Cardiac muscle cell (in vitro differentiated cells and primary cell): ENCODE measurements around the gene TNFAIP6. TPM values are rescaled to one million over a fixed set of nuclear protein-coding genes. Genes with fewer than 3 reads are reported as not detected.
A peak's percentile ranks its signal among the peaks of the same experiment; 100 is the strongest.
"Not testable (repeated sequence)": the region's sequence is repeated elsewhere in the genome, so short reads cannot be mapped to it uniquely, and the experiment has no call there.

ENCODE experiments used
- DNase-seq, 2 donors: peaks; one replicate each; pipeline versions ENCODE4 v3.0.0 to v3.0.0-alpha.2; 2010 to 2017; ENCODE audit warnings: low read depth in 1 of 2, low spot score in 1 of 2
- H3K27ac ChIP-seq: fragments of 200-600 bp; sonication (generic); 2 replicates; pipeline ENCODE4 v1.5.1; 2016
- H3K27me3 ChIP-seq: fragments of 200-600 bp; sonication (generic); 2 replicates; pipeline ENCODE4 v1.6.0; 2016; ENCODE audit warnings: control low read depth
- H3K36me3 ChIP-seq: fragments of 200-600 bp; sonication (generic); 2 replicates; pipeline ENCODE4 v1.5.1; 2016; ENCODE audit warnings: control low read depth
- H3K4me1 ChIP-seq: fragments of 200-600 bp; sonication (generic); 2 replicates; pipeline ENCODE4 v1.8.1; 2017; ENCODE audit warnings: low read depth, mild to moderate bottlenecking, mixed run types
- H3K4me3 ChIP-seq: fragments of 200-600 bp; sonication (generic); 2 replicates; pipeline ENCODE4 v1.5.1; 2016; ENCODE audit warnings: mild to moderate bottlenecking
- H3K9me3 ChIP-seq: fragments of 200-600 bp; sonication (generic); 2 replicates; pipeline ENCODE4 v1.5.1; 2017; ENCODE audit warnings: low read depth, mild to moderate bottlenecking, control low read depth
- polyA plus RNA-seq: library from polyadenylated mRNA; unstranded; fragments of >200 nt; fragmentation: Nextera tagmentation; extraction: Ambion mirVana; gene quantifications from 2 replicates; pipeline ENCODE4 v1.2.1, GENCODE V29; 2016
- total RNA-seq: library from RNA; depleted of rRNA; stranded (reverse); fragments of >200 nt; gene quantifications from 2 replicates; pipeline ENCODE4 v1.2.3, GENCODE V29; 2016
- TF ChIP-seq, protein P1 (sequence below): IDR thresholded peaks from 2 replicates; pipeline ENCODE4 v1.5.1; 2012; ENCODE audit warnings: low read depth, mild to moderate bottlenecking, low read length

Gene TNFAIP6, protein sequence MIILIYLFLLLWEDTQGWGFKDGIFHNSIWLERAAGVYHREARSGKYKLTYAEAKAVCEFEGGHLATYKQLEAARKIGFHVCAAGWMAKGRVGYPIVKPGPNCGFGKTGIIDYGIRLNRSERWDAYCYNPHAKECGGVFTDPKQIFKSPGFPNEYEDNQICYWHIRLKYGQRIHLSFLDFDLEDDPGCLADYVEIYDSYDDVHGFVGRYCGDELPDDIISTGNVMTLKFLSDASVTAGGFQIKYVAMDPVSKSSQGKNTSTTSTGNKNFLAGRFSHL
- total RNA-seq: not detected in 2 replicates
- polyA plus RNA-seq: not detected in 2 replicates

DNA sequence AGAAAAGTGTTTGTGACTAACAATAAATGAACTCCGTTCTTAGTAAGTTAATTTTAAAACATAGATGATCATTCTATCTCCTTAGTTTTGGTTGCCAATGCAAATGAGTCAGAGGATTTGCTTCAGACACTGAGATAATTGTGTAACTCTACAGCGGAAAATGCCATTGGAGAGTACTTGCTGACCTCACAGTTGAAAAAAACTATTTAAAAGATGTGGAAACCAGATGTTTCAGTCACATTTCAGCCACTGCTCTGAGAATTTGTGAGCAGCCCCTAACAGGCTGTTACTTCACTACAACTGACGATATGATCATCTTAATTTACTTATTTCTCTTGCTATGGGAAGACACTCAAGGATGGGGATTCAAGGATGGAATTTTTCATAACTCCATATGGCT, at the start of gene TNFAIP6:
Gene TNFAIP6 (plus strand): TSS at position 234 of the 400 bp plus-strand sequence. CDS start 75 bp downstream, at position 309.
- H3K4me1 ChIP-seq: no peaks in the 10 kb centered on the region
- H3K9me3 ChIP-seq: no peaks in the 10 kb centered on the region
- DNase-seq: peak in 1 of 2 donors; percentile 97
- TF ChIP-seq, protein P1, sequence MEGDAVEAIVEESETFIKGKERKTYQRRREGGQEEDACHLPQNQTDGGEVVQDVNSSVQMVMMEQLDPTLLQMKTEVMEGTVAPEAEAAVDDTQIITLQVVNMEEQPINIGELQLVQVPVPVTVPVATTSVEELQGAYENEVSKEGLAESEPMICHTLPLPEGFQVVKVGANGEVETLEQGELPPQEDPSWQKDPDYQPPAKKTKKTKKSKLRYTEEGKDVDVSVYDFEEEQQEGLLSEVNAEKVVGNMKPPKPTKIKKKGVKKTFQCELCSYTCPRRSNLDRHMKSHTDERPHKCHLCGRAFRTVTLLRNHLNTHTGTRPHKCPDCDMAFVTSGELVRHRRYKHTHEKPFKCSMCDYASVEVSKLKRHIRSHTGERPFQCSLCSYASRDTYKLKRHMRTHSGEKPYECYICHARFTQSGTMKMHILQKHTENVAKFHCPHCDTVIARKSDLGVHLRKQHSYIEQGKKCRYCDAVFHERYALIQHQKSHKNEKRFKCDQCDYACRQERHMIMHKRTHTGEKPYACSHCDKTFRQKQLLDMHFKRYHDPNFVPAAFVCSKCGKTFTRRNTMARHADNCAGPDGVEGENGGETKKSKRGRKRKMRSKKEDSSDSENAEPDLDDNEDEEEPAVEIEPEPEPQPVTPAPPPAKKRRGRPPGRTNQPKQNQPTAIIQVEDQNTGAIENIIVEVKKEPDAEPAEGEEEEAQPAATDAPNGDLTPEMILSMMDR: no peak
- H3K4me3 ChIP-seq: no peak within 1 kb of the TSS
- no peak within 1 kb of the TSS for H3K27ac ChIP-seq
- H3K27me3 ChIP-seq: no peaks in the 10 kb centered on the region
- H3K36me3 ChIP-seq: no peaks in the 10 kb centered on the region

DNA sequence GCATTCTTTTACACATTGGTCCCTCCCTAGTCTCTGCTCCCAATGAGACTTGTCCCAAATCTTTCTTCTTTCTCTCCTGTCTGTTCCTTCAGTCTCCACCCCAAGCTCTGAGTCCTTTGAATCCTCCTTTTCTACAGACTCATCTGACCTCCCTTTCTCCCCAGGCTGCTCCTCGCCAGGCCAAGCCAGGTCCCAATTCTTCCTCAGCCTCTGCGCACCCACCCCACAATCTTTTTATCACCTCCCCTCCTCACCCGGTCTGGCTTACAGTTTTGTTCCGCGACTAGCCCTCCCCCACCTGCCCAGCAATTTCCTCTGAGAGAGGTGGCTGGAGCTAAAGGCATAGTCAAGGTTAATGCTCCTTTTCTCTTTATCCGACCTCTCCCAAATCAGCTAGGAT, 47.1 kb upstream of the TNFAIP6 start:
- H3K27me3 ChIP-seq, H3K4me1 ChIP-seq, H3K36me3 ChIP-seq, DNase-seq, H3K4me3 ChIP-seq, H3K27ac ChIP-seq, H3K9me3 ChIP-seq: not testable (repeated sequence)

DNA sequence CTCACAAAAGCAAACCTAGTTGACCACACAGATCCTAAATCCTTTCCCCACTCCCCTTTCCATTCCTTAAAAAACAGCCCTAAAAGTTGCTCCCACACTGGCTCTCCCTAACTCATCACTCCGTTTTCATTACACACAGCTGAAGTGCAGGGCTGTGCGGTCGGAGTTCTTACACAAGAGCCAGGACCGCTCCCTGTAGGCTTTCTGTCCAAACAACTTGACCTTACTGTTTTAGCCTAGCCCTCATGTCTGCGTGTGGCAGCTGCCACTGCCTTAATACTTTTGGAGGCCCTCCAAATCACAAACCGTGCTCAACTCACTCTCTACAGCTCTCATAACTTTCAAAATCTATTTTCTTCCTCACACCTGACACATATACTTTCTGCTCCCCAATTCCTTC, 45.0 kb upstream of the TNFAIP6 start:
- not testable (repeated sequence) for H3K27me3 ChIP-seq, H3K36me3 ChIP-seq, H3K9me3 ChIP-seq, H3K4me1 ChIP-seq, H3K27ac ChIP-seq, H3K4me3 ChIP-seq
- peak in 1 of 2 donors; percentile 50 for DNase-seq

DNA sequence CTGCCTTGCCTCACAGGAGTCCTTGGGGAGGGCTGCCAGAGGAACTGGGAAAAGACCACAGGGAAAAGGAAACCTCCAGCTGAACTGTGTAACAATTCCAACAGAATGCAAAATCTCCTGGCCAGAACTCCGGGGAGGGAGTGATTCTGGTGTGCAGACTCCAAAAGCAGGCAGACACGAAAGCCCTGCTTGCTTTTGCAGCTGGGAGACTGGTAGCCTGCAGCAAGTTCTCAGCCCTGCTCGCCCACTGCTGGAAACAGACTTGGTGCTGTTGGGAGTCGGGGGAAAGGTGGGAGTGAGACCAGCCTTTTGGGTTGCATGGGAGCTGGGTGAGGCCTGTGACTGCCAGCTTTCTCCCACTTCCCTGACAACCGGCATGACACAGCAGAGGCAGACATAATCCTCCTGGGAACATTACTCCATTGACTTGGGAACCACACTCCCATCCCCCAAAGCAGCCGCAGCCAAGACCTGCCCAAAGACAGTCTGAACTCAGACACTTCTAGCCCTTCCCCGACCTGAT, 42.0 kb upstream of the TNFAIP6 start:
- Histone ChIP-seq H3K4me3 (no peak overlapping the region), H3K9me3 (no peaks in the 10 kb centered on the region), H3K27me3 (no peaks in the 10 kb centered on the region), H3K27ac (no peak overlapping the region), H3K4me1 (no peaks in the 10 kb centered on the region), H3K36me3 (no peaks in the 10 kb centered on the region)
- DNase-seq: peak in 1 of 2 donors; percentile 82
- TF ChIP-seq, protein P1: no peak

DNA sequence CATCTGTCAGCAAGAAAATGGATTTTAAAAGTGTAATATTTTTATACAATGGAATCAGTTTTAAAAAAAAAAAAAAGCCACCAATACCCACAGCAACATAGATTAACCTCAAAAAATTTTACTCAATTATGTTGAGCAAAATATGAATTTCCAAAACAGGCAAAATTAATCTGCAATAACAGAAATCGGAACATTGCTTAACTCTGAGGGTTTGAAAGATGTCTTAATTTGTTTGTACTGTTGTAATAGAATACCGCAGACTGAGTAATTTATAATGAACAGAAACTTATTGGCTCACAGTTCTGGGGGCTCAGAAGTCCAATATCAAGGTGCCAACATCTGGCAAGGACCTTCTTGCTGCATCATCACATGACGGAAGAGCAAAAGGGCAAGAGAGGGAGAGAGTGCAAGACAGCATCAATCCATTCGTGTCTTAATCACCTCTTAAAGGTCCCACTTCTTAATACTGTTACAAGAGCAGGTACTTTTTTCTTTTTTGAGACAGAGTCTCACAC, 31.8 kb upstream of the TNFAIP6 start:
- Histone ChIP-seq H3K36me3 (no peaks in the 10 kb centered on the region), H3K27me3 (no peaks in the 10 kb centered on the region), H3K27ac (no peak overlapping the region), H3K4me3 (no peak overlapping the region), H3K4me1 (no peaks in the 10 kb centered on the region), H3K9me3 (no peaks in the 10 kb centered on the region)
- no peak for DNase-seq
- TF ChIP-seq, protein P1: no peak

DNA sequence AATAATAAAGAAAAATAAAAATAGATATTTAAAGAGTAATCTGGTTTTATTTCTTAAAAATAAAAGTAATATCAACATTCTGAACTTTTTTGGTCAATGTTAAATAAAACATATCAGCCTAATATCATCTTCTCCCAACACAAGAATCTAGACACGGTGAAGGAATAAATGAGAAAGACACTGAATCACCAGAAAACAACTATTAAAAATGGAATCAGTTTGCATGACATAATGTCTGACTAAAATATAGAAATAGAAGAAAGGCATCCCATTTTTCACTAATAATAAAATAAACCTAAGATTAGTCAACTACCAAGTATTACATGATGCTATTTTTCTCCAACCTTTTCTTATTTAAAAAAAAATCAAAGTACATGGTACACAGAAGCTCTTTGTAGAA, 30.8 kb upstream of the TNFAIP6 start:
- no peaks in the 10 kb centered on the region for H3K9me3 ChIP-seq
- H3K36me3 ChIP-seq: no peaks in the 10 kb centered on the region
- no peak overlapping the region for H3K4me3 ChIP-seq
- TF ChIP-seq, protein P1: no peak
- H3K27ac ChIP-seq: no peak overlapping the region
- H3K27me3 ChIP-seq: no peaks in the 10 kb centered on the region
- no peaks in the 10 kb centered on the region for H3K4me1 ChIP-seq
- no peak for DNase-seq
